ENCODE measurements around the gene PAPSS2. TPM values are rescaled to one million over a fixed set of nuclear protein-coding genes. Genes with fewer than 3 reads are reported as not detected.

Gene PAPSS2
- total and polyA plus RNA-seq, 2 experiments from 2014 or later: 65.9 to 82.3 TPM

DNA sequence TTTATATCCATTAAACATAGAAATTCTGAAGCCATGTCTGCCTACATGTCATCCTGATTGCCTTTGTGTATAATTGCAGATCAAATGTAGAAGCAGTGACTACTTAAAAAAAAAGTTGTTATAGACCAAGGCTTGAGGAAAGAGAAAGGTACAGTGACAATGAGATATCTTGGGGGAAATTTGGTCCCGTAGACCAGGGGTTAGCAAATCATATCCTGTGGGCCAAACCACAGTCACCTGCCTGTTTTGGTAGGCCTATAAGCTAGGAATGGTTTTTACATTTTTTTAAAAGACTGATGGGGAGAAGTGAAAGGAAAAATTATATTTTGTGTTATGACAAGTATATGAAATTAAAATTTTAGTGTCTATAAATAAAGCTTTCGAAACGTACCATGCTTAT is 12.9 kb downstream of the PAPSS2 start:
- Histone ChIP-seq H3K27ac (no peak overlapping the region), H4K20me1 (ENCODE audit: insufficient read depth) (no peaks in the 10 kb centered on the region), H2AFZ (no peak overlapping the region), H3K9me3 (ENCODE audit: low read depth) (no peaks in the 10 kb centered on the region), H3K9me2 (ENCODE audit: insufficient read depth) (no peaks in the 10 kb centered on the region), H3K4me1 (ENCODE audit: insufficient read depth) (peaks cover 32% of the 10 kb centered on the region), H3K36me3 (ENCODE audit: low read depth) (no peaks in the 10 kb centered on the region), H3K4me3 (no peak overlapping the region), H3K79me2 (ENCODE audit: insufficient read depth) (peaks cover 89% of the 10 kb centered on the region), H3K4me2 (ENCODE audit: unreplicated experiment) (no peak overlapping the region), H3K9ac (no peak overlapping the region), H3K27me3 (replicated peaks; ENCODE audit: insufficient read depth) (no peaks in the 10 kb centered on the region), H3F3A (ENCODE audit: insufficient read depth) (peaks cover 23% of the 10 kb centered on the region)
- TF ChIP-seq EZH2 (IDR thresholded peaks at IDR 0.05; ENCODE audit: insufficient read depth, poor library complexity, severe bottlenecking) (no peak), EZH2phosphoT487 (IDR thresholded peaks at IDR 0.05; ENCODE audit: insufficient read depth, low read depth) (no peak)
- DNase-seq: no peak
- in situ Hi-C loops (cut with MboI): no loop called here
- WGBS, 2 experiments (ENCODE audit: low coverage in 1 of 2, low lambda C conversion rate in 2 of 2, missing lambda C conversion rate in 2 of 2): 97 to 100% methylated on average over 3 of the region's 3 CpGs

DNA sequence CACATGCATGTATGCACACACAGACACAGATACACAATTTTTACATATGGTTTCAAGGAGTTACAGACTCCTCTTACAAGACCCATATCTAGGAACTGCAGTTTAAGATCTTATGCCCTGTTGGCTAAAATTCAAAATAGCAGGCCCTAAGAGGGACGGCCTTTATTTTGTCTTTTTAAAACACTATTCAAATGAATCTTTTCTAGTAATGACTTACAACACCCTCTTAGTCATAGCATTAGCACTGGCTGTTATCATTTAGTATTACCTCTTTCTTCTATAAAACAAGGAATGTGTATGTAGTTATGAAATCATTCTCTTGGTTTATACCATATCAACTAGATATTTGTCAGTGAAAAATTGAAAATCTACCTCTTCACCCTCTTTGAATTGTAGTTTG is 15.3 kb downstream of the PAPSS2 start:
- H3K9me3 ChIP-seq (ENCODE audit: low read depth): no peaks in the 10 kb centered on the region
- H3K36me3 ChIP-seq (ENCODE audit: low read depth): no peaks in the 10 kb centered on the region
- H3K27me3 ChIP-seq (replicated peaks; ENCODE audit: insufficient read depth): no peaks in the 10 kb centered on the region
- H3K4me3 ChIP-seq: no peak overlapping the region
- H3K79me2 ChIP-seq (ENCODE audit: insufficient read depth): peaks cover 89% of the 10 kb centered on the region
- no peak overlapping the region for H3K4me2 ChIP-seq (ENCODE audit: unreplicated experiment)
- H2AFZ ChIP-seq: no peak overlapping the region
- no peak overlapping the region for H3K9ac ChIP-seq
- no peak for TF ChIP-seq EZH2phosphoT487 (IDR thresholded peaks at IDR 0.05; ENCODE audit: insufficient read depth, low read depth)
- no peak for TF ChIP-seq EZH2 (IDR thresholded peaks at IDR 0.05; ENCODE audit: insufficient read depth, poor library complexity, severe bottlenecking)
- peaks cover 18% of the 10 kb centered on the region for H3F3A ChIP-seq (ENCODE audit: insufficient read depth)
- H3K4me1 ChIP-seq (ENCODE audit: insufficient read depth): peaks cover 32% of the 10 kb centered on the region
- 64 to 68% methylated on average over 1 of the region's 1 CpG for WGBS, 2 experiments (ENCODE audit: low coverage in 1 of 2, low lambda C conversion rate in 2 of 2, missing lambda C conversion rate in 2 of 2)
- 0 out of 2 replicates have a peak overlapping the region, but pooled peaks have one; percentile 1 for H3K27ac ChIP-seq
- no peaks in the 10 kb centered on the region for H4K20me1 ChIP-seq (ENCODE audit: insufficient read depth)
- no peaks in the 10 kb centered on the region for H3K9me2 ChIP-seq (ENCODE audit: insufficient read depth)
- in situ Hi-C loops (cut with MboI): no loop called here
- peak; percentile 57 for DNase-seq

DNA sequence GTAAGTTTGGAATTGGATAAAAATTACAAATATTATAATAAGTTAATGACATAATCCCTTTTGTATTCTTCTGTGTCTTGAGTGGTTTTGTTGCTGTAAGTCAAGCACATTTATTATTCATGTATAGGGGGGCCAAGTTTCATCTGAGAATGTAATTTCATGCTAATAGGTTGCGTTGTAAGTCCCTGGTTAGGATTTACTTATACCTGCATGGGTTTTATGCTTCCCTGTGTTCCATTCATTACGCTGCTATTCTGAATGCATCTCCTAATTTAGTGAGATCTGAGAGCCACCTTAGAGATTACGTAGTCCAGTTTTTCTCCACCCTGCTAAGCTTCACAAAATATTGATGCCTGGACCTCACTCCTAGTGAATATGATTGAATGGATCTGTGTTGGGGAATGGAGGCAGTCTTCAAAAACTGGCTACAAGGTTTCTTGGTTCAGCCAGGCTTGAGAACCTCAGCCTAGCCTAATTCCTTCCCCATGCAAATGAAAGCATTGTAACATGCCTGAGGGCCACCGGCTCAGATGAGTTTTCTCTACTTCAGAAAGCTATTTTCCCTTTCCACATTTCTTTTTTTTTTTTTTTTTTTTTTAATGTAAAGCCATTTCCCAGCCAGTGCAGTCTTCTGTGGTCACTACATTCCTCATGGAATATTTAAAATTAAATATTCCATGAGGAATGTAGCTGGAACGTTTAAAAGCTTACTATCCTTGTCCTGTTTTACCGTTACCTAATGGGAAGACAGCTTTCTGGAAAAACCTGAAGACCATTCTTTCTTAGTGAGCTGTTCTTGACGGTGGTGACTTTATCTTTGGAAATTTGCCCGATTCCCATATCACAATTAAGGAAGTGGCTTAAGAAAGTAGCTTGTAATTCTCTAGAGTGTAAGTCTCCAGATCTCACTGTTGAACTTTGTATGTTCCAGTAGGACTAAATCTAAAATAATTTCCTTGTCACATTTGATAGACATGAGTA is 16.0 kb downstream of the PAPSS2 start:
- TF ChIP-seq EZH2phosphoT487 (IDR thresholded peaks at IDR 0.05; ENCODE audit: insufficient read depth, low read depth): no peak
- no peak for TF ChIP-seq EZH2 (IDR thresholded peaks at IDR 0.05; ENCODE audit: insufficient read depth, poor library complexity, severe bottlenecking)
- no peak overlapping the region for H3K4me3 ChIP-seq
- no peak overlapping the region for H3K9ac ChIP-seq
- H3K36me3 ChIP-seq (ENCODE audit: low read depth): no peaks in the 10 kb centered on the region
- H3K9me2 ChIP-seq (ENCODE audit: insufficient read depth): no peaks in the 10 kb centered on the region
- WGBS, 2 experiments (ENCODE audit: low coverage in 1 of 2, low lambda C conversion rate in 2 of 2, missing lambda C conversion rate in 2 of 2): 78 to 81% methylated on average over 8 of the region's 8 CpGs
- peaks cover 25% of the 10 kb centered on the region for H3K4me1 ChIP-seq (ENCODE audit: insufficient read depth)
- H2AFZ ChIP-seq: no peak overlapping the region
- H3K9me3 ChIP-seq (ENCODE audit: low read depth): no peaks in the 10 kb centered on the region
- no peak overlapping the region for H3K4me2 ChIP-seq (ENCODE audit: unreplicated experiment)
- H3K27me3 ChIP-seq (replicated peaks; ENCODE audit: insufficient read depth): no peaks in the 10 kb centered on the region
- peaks cover 12% of the 10 kb centered on the region for H3F3A ChIP-seq (ENCODE audit: insufficient read depth)
- 0 out of 2 replicates have a peak overlapping the region, but pooled peaks have one; percentile 1 for H3K27ac ChIP-seq
- DNase-seq: peak; percentile 47
- in situ Hi-C loops (cut with MboI): no loop called here
- peaks cover 92% of the 10 kb centered on the region for H3K79me2 ChIP-seq (ENCODE audit: insufficient read depth)
- H4K20me1 ChIP-seq (ENCODE audit: insufficient read depth): no peaks in the 10 kb centered on the region

DNA sequence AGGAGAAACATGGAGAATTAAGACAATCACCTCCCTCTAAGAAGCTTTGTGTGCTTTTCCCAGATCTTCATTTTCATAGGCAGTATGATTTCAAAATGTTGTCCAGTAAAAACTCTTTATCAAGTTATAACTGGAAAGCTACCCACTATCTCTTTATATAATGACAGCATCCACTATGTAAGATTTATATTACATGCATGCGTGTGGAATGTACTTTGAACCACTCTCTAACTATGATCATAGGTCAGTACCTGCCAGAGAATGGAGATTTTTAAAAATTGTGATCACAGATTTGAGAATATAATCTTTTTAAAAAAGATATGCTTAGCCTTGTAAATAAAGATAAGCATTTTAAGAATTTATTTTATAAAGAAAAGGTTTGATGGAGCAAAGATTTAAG is 17.9 kb downstream of the PAPSS2 start:
- Histone ChIP-seq H3F3A (ENCODE audit: insufficient read depth) (peaks cover 12% of the 10 kb centered on the region), H3K9ac (no peak overlapping the region), H3K9me3 (ENCODE audit: low read depth) (no peaks in the 10 kb centered on the region), H3K4me3 (no peak overlapping the region), H3K4me1 (ENCODE audit: insufficient read depth) (peaks cover 20% of the 10 kb centered on the region), H3K9me2 (ENCODE audit: insufficient read depth) (no peaks in the 10 kb centered on the region), H4K20me1 (ENCODE audit: insufficient read depth) (no peaks in the 10 kb centered on the region; the same call in 1 of the 2 replicates), H3K27me3 (replicated peaks; ENCODE audit: insufficient read depth) (no peaks in the 10 kb centered on the region), H2AFZ (no peak overlapping the region), H3K36me3 (ENCODE audit: low read depth) (no peaks in the 10 kb centered on the region), H3K4me2 (ENCODE audit: unreplicated experiment) (no peak overlapping the region), H3K79me2 (ENCODE audit: insufficient read depth) (peaks cover 92% of the 10 kb centered on the region), H3K27ac (no peak overlapping the region)
- 98 to 100% methylated on average over 1 of the region's 1 CpG for WGBS, 2 experiments (ENCODE audit: low coverage in 1 of 2, low lambda C conversion rate in 2 of 2, missing lambda C conversion rate in 2 of 2)
- in situ Hi-C loops (cut with MboI): no loop called here
- no peak for DNase-seq
- TF ChIP-seq EZH2phosphoT487 (IDR thresholded peaks at IDR 0.05; ENCODE audit: insufficient read depth, low read depth) (no peak), EZH2 (IDR thresholded peaks at IDR 0.05; ENCODE audit: insufficient read depth, poor library complexity, severe bottlenecking) (no peak)

Data from GM23248 (cell line).